Measurements from ENCODE around the gene TOR2A.

- TF ChIP-seq, protein P1, sequence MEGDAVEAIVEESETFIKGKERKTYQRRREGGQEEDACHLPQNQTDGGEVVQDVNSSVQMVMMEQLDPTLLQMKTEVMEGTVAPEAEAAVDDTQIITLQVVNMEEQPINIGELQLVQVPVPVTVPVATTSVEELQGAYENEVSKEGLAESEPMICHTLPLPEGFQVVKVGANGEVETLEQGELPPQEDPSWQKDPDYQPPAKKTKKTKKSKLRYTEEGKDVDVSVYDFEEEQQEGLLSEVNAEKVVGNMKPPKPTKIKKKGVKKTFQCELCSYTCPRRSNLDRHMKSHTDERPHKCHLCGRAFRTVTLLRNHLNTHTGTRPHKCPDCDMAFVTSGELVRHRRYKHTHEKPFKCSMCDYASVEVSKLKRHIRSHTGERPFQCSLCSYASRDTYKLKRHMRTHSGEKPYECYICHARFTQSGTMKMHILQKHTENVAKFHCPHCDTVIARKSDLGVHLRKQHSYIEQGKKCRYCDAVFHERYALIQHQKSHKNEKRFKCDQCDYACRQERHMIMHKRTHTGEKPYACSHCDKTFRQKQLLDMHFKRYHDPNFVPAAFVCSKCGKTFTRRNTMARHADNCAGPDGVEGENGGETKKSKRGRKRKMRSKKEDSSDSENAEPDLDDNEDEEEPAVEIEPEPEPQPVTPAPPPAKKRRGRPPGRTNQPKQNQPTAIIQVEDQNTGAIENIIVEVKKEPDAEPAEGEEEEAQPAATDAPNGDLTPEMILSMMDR (IDR thresholded peaks at IDR 0.05; ENCODE audit: control extremely low read depth in 1 of 3, insufficient read depth in 1 of 3, low read depth in 1 of 3, low read length in 3 of 3): no peak
- TF ChIP-seq CBX5 (IDR thresholded peaks at IDR 0.05; ENCODE audit: low read depth, low read length): no peak
- TF ChIP-seq CHD1 (IDR thresholded peaks at IDR 0.05; ENCODE audit: low read depth, low read length): no peak
- TF ChIP-seq POLR2AphosphoS5 (IDR thresholded peaks at IDR 0.05; ENCODE audit: low read depth, low read length): no peak
- no peak for TF ChIP-seq EP300 (IDR thresholded peaks at IDR 0.05; ENCODE audit: borderline replicate concordance in 1 of 2, low read depth in 2 of 2, low read length in 2 of 2)
- peak; percentile 72; the same call in 1 of the 2 replicates for TF ChIP-seq JUND (IDR thresholded peaks at IDR 0.05; ENCODE audit: low read length)
- TF ChIP-seq GABPA (IDR thresholded peaks at IDR 0.05; ENCODE audit: borderline replicate concordance, insufficient read depth, low read length): no peak
- peak; percentile 92 for TF ChIP-seq ATF2 (IDR thresholded peaks at IDR 0.05; ENCODE audit: low read length)
- no peak for TF ChIP-seq SUZ12 (IDR thresholded peaks at IDR 0.05; ENCODE audit: low read length)
- no peak for TF ChIP-seq MAFK (IDR thresholded peaks at IDR 0.05; ENCODE audit: low read depth, low read length)
- TF ChIP-seq RAD21 (IDR thresholded peaks at IDR 0.05 in 1 of 2, conservative IDR thresholded peaks at IDR 0.05 in 1 of 2; ENCODE audit: low read depth in 2 of 2, low read length in 2 of 2): no peak
- peak; percentile 77 for TF ChIP-seq JUN (IDR thresholded peaks at IDR 0.05; ENCODE audit: low read depth, low read length)
These were observed 19.3 kb upstream of the TOR2A start for GRCh38 chr9:127754099-127755060.
